HEK293 (cell line): ENCODE results near the gene MEX3A.

ENCODE experiments used
- KLF1 ChIP-seq: fragments of 450-650 bp; formaldehyde crosslinking; IDR thresholded peaks from 2 replicates; pipeline ENCODE4 v1.5.1; 2016; ENCODE audit warnings: missing biosample characterization, missing genetic modification characterization
- KLF9 ChIP-seq: fragments of 450-650 bp; formaldehyde crosslinking; IDR thresholded peaks from 2 replicates; pipeline ENCODE4 v1.5.1; 2016; ENCODE audit warnings: missing biosample characterization, missing genetic modification characterization, low read depth
- ZNF571 ChIP-seq: fragments of 450-650 bp; formaldehyde crosslinking; IDR thresholded peaks from 2 replicates; pipeline ENCODE4 v1.5.0; 2017; ENCODE audit warnings: missing biosample characterization, missing genetic modification characterization
- TF ChIP-seq, protein P1 (sequence below): fragments of 450-650 bp; formaldehyde crosslinking; IDR thresholded peaks from 2 replicates; pipeline ENCODE4 v1.5.1; 2016; ENCODE audit warnings: missing biosample characterization, missing genetic modification characterization, low read depth
- TF ChIP-seq, protein P2 (sequence below): fragments of 450-650 bp; formaldehyde crosslinking; IDR thresholded peaks from 2 replicates; pipeline ENCODE4 v1.5.1; 2016; ENCODE audit warnings: missing biosample characterization, missing genetic modification characterization

DNA sequence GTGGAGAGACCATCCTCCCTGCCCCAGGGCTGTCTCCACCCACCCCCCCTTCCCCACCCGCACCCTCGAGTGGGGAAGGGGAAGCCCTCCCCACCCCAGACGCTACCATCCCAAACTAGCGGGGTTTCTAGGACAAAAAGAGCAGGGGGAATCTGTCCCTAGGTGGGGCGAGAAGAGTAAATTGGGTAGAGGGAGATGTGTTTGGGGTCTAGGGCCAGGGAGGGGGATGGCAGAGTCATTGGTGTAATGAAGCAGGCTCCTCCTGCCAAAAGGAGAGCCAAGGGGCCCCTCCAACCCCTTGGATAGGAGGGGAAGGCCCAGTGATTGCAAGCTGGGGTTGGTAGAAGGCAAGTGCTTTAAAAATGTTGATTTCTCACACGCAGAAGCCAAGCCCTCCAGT, 10.0 kb downstream of the MEX3A start:
- TF ChIP-seq, protein P1, sequence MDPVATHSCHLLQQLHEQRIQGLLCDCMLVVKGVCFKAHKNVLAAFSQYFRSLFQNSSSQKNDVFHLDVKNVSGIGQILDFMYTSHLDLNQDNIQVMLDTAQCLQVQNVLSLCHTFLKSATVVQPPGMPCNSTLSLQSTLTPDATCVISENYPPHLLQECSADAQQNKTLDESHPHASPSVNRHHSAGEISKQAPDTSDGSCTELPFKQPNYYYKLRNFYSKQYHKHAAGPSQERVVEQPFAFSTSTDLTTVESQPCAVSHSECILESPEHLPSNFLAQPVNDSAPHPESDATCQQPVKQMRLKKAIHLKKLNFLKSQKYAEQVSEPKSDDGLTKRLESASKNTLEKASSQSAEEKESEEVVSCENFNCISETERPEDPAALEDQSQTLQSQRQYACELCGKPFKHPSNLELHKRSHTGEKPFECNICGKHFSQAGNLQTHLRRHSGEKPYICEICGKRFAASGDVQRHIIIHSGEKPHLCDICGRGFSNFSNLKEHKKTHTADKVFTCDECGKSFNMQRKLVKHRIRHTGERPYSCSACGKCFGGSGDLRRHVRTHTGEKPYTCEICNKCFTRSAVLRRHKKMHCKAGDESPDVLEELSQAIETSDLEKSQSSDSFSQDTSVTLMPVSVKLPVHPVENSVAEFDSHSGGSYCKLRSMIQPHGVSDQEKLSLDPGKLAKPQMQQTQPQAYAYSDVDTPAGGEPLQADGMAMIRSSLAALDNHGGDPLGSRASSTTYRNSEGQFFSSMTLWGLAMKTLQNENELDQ (tag by site-specific recombination) = no peak
- TF ChIP-seq, protein P2, sequence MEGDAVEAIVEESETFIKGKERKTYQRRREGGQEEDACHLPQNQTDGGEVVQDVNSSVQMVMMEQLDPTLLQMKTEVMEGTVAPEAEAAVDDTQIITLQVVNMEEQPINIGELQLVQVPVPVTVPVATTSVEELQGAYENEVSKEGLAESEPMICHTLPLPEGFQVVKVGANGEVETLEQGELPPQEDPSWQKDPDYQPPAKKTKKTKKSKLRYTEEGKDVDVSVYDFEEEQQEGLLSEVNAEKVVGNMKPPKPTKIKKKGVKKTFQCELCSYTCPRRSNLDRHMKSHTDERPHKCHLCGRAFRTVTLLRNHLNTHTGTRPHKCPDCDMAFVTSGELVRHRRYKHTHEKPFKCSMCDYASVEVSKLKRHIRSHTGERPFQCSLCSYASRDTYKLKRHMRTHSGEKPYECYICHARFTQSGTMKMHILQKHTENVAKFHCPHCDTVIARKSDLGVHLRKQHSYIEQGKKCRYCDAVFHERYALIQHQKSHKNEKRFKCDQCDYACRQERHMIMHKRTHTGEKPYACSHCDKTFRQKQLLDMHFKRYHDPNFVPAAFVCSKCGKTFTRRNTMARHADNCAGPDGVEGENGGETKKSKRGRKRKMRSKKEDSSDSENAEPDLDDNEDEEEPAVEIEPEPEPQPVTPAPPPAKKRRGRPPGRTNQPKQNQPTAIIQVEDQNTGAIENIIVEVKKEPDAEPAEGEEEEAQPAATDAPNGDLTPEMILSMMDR (tag by site-specific recombination) = no peak
- TF ChIP-seq ZNF571 = no peak
- TF ChIP-seq KLF1 (tag by site-specific recombination) = no peak
- TF ChIP-seq KLF9 (tag by site-specific recombination) = no peak
